Fibroblast of skin of abdomen (primary cell): ENCODE data around the gene CDK12.
"Not testable (repeated sequence)": the region's sequence is repeated elsewhere in the genome, so short reads cannot be mapped to it uniquely, and the experiment has no call there.

Experiments
- DNase-seq: peaks from one replicate; pipeline ENCODE4 v3.0.0-alpha.2; 2013

Gene CDK12

DNA sequence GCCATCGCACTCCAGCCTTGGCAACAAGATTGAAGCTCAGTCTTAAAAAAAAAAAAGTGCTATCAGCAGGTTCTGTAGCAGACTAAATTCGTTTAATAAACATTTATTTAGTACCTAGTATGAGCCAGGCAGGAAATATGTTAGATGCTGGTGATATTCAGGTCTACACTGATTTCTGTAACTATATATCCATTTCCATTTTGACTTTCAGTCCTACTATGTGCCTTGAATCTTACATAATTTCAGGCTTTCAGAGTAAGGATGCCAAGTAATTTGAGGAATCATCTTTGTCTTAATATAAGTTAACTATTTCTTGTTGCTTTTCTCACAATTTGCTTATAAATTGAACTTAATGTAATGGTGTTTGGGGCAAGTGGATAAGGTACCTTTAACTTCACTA, 46.2 kb downstream of the CDK12 start:
- no peak for DNase-seq

- no peak for DNase-seq
These were observed 47.7 kb downstream of the CDK12 start for GRCh38 chr17:39508987-39509386.

DNA sequence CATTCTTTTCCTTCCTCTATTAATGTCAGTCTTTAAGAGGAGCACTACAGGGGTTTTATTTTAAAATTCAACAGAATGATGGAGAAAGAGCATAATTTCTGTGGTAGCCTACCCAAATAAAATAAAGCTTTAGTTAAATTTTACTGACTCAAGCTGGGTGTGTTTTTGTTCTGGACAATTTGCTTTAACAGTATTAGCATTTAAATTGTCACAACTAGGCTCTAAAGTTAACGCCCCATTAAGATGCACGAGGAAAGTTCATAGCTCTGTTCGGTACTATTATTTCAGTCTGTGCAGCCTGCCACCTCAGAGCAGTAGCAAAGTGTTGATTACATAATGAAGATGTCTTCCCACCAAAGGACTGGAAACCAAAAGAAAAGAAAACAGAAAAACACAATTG, 52.0 kb downstream of the CDK12 start:
- DNase-seq, result no peak

DNA sequence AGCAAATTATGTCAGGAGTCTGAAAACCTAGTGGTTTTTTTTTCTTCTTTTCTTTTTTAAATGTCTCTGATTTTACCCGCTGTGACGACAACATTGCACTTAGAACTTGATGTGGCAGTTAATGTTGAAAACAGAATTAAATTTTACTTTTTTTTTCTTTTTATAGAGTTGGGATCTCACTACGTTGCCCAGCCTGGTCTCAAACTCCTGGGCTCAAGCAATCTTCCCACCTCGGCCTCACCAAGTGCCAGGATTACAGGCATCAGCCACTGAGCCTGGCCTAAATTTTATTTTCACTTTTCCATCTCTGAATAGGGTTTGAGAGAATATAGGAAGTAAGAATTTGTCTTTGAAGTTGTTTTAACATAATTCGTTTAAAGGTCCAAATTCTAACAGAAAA, 52.6 kb downstream of the CDK12 start:
- DNase-seq, result no peak

DNA sequence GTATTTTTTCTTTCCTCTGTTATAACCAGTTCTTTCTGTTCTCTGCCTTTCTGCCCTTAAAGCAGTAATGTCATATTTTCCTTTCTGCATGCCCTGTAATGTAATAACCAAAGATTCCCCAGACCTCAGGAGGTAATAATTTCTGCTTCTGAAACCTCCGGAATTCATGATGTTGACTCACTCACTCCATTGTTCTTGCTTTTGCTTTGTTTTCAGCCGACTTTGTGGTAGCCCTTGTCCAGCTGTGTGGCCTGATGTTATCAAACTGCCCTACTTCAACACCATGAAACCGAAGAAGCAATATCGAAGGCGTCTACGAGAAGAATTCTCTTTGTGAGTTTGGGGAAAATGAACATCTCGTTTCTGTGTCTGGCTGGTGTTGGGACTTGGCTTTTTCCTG, 55.9 kb downstream of the CDK12 start:
- DNase-seq, result no peak

- no peak for DNase-seq
These were observed 64.7 kb downstream of the CDK12 start for GRCh38 chr17:39525801-39526506.

DNA sequence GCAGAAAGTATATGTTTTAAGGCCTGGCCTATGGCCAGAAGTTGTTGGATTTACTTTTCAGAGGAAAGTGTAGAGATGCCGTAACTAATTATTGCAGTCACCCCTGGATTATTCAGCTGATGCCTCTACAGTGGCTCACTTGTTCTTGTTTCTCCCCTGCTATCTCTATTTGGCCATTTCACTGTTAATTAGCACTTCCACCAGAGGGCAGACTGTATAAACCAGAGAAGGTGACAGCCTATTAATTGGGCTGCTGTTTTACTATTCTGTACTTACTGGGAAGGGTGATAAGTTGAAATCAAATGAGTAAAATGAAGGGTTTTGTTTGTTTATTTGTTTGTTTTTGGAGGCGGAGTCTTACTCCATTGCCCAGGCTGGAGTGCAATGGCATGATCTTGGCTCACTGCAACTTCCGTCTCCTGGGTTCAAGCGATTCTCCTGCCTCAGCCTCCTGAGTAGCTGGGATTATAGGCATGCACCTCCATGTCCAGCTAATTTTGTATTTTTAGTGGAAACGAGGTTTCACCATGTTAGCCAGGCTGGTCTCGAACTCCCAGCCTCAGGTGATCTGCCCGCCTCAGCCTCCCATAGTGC, 66.0 kb downstream of the CDK12 start:
- DNase-seq, result no peak

DNA sequence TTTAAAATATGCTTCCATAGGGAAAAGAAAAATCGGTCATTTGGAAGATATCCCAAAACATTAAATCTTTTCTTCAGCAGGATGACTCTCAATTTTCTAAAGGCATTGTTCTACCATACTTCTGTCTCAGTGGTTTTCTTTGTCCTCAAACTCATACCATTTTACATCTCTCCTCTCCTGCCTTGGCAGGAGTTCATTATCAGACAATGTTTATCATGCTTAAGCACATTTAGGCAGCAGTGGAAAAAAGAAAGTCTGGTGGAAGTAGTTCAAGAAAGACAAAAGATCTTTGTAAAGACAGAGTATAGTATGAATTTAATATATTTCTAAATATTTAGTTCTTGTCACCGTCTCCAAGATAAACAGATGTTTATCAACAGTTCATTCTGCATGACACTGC, 68.2 kb downstream of the CDK12 start:
- DNase-seq, result no peak

GRCh38 chr17:39530513-39530912, 69.2 kb downstream of the CDK12 start:
- no peak for DNase-seq

DNA sequence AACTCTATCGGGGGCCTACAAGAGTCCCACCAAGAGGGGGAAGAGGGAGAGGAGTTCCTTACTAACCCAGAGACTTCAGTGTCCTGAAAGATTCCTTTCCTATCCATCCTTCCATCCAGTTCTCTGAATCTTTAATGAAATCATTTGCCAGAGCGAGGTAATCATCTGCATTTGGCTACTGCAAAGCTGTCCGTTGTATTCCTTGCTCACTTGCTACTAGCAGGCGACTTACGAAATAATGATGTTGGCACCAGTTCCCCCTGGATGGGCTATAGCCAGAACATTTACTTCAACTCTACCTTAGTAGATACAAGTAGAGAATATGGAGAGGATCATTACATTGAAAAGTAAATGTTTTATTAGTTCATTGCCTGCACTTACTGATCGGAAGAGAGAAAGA, 70.0 kb downstream of the CDK12 start:
- no peak for DNase-seq

DNA sequence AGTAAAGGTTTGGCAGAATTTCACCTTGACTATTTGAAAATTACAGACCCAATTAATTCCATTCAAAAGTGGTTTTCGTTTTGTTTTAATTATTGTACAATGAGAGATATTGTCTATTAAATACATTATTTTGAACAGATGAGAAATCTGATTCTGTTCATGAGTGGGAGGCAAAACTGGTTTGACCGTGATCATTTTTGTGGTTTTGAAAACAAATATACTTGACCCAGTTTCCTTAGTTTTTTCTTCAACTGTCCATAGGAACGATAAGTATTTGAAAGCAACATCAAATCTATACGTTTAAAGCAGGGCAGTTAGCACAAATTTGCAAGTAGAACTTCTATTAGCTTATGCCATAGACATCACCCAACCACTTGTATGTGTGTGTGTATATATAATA, 72.6 kb downstream of the CDK12 start:
- no peak for DNase-seq

DNA sequence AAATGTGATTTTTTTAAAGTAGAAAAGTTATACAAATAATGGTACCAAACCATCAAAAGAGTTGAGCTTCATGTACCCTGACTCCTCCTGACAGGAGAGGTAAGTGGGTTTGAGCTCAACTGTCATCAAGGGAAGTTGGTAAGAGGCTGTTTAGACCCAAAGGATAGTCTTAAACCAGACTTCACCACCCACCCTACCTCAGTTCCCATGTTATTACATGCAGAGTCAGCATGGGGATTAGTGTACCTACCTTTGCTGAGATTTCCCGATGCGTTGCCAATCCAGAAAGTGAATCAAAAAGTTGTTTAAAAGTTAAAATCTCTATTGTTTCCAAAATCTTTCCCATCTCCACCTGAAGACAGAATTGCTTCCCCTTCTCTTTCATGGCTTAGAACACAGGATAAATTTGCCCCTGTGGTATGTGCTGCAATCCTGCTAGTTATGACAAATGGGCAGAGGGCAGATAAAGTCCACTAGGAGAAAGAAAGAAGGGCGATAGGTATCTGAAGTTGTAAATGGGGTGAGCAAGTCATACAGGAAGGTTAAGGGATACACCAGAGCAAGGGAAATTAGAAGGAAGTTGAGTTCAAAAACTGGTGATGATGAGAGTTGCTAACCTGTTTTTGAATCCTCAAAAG, 73.6 kb downstream of the CDK12 start:
- DNase-seq, result no peak

DNA sequence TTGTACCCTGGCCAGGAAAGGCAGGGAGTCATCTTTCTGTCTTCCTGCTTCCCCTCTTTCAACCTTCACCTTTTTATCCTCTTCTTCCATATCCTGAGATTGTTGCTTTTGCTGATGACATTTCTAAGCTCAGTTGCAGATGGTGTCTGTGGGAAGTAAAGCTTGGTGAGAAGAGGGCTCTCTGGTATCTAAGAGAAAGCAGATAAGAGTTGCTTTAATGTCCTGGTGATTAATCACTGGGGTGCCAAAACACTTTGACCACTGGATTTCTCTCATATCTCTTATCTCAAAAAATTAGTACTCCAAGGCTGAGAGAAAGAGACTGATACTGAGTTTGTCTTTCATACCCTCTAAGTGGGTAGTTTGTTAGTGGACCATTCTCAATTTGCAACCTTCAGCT, 75.2 kb downstream of the CDK12 start:
- no peak for DNase-seq

DNA sequence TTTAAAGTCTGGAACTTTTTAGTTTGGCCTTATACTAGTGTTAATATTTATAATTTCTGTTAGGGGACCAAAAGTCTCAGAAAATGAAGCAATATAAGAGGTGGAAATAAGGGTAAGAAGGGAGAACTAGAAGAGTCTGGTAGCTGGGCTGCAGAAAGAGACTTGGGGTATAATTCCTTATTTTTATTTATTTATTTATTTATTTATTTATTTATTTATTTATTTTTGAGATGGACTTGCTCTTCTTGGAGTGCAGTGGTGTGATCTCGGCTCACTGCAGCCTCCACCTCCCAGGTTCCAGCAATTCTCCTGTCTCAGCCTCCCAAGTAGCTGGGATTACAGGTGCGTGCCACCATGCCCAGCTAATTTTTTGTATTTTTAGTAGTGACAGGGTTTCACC, 76.1 kb downstream of the CDK12 start:
- not testable (repeated sequence) for DNase-seq

DNA sequence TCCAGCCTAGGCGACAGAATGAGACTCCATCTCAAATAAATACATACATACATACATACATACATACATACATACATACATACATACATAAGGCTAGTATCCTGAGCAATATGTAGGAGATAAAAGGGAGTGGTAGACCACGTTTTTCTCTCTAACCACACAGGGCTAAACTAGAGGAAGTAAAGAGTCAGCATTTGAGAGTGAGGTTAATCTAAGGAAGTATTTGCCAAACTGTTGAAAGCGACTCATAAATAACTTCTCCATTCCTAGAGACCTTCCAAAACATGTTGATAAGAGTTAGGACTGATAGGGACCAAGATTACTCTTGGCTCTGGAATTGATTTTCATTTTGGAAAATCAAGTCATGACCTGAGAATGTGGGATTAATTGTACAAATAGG, 77.6 kb downstream of the CDK12 start:
- no peak for DNase-seq

GRCh38 chr17:39540611-39541010, 79.3 kb downstream of the CDK12 start:
- no peak for DNase-seq

DNA sequence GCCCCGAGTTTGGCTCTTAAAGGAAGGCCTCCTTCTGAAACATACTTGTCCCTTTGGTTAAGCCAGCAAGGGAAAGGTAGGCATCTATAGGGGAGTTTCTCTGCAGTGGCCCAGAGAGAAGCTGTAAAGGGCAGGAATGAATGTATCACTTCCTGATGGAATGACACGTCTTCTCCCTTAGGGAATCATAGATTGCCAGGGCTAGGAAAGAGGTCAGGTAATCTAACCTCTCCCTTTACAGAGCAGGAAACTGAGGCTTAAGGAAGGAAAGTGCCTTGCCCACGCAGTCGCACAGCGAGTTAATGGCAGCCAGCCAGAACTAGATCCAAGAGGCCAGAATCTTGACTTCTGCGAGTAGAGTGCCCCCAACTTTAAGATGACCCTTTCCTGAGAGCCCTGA, 80.4 kb downstream of the CDK12 start:
- DNase-seq, result no peak

GRCh38 chr17:39543176-39543575, 81.9 kb downstream of the CDK12 start:
- no peak for DNase-seq

GRCh38 chr17:39543664-39544063, 82.4 kb downstream of the CDK12 start:
- DNase-seq, result no peak

DNA sequence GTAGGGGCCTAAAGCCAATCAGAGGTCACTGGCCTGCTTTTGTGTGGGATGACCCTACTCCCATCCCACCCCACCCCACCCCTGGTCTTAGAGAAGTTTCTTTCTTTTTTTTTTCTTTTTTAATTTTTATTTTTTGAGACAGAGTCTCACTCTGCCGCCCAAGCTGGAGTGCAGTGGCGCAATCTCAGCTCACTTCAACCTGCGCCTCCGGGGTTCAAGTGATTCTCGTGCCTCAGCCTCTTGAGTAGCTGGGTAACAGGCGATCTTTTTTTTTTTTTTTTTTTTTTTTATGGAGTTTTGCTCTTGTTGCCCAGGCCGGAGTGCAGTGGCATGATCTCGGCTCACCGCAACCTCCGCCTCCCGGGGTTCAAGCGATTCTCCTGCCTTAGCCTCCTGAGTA, 83.1 kb downstream of the CDK12 start:
- DNase-seq, result not testable (repeated sequence)

GRCh38 chr17:39547713-39548478, 86.6 kb downstream of the CDK12 start:
- DNase-seq, result peak; percentile 20

GRCh38 chr17:39548494-39549225, 87.4 kb downstream of the CDK12 start:
- no peak for DNase-seq
